ENCODE results near the gene SCYGR5.

DNA sequence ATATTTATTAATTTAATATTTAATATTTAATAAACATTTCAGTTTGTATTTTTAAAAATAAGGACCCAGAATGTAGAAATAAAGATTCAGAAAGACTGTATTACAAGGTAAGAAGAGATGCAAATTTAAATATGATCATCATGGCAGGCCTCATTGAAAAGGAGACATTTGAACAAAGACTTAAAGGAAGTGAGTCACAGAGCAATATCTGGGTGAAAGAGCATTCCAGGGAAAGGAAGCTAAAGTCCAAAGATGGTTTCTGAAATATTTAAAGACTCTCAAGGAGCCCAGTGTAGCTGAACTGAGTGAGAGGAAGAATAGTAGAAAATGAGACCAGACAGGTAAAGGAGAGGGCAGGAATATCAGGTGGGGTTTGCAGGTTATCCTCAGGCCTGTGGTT, 43.4 kb upstream of the SCYGR5 start:
- TF ChIP-seq GATA2 (IDR thresholded peaks at IDR 0.05; ENCODE audit: low read depth, low read length), result no peak
- no peak for TF ChIP-seq GATA3 (IDR thresholded peaks at IDR 0.05; ENCODE audit: low read depth, low read length)
